Measurements from ENCODE around the gene NADK2. TPM values are rescaled to one million over a fixed set of nuclear protein-coding genes. Genes with fewer than 3 reads are reported as not detected.

The NADK2 gene
- total and polyA plus RNA-seq, 9 of the 15 experiments (the other 6 are each of a cell fraction or from before 2014, with no cell fraction given) = 10.6 to 41.0 (median 24.0) TPM

DNA sequence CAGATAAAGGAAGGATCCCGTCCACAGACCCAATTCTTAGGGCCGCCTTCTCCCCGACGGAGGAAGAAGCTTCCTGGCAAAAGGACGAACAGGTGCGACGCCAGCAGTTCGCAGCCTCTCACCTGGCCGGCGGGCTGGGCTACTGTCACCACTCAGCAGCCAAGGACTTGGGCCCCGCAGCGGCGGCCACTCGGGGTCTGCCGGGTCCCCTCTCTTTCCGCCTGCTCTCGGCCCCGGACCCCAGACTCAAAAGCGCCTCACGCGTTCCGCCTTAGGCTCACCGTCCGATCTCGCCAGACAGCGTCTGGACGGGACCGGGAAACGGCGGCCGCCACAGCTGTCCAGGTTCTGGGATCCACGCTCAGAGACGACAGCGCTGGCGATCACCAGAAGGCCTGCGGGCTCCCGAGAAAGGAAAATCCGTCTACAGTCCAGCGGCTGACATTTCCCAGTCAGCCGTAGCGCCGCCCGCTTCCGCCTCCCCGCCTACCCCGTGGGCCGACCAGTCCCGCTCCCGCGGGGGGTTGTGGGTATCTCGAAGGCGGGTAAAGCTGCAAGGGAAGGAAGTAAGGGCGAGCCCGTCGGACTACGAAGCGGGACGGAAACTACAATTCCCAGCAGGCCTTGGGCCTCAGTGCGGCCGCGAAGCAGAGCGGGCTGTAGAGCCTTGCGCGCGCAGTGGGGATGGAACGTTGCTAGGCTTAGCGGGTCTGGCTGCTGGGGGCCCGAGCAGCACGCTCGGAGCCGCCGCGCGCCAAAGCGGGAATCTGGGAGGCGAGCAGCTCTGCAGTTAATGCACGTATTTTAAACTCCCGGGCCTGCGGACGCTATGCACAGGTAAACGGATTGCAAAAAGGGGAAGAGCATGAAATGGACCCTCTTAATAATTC is 90.0 kb downstream of the NADK2 start, which contains the start of the genes LMBRD2 and SKP2 (continued):
- TF ChIP-seq GABPA (tag; conservative IDR thresholded peaks at IDR 0.05; ENCODE audit: low read depth) = peak; percentile 89
- no peak for TF ChIP-seq ZNF41 (CRISPR knock-in tag; conservative IDR thresholded peaks at IDR 0.05)
- no peak for TF ChIP-seq CHD4 (IDR thresholded peaks at IDR 0.05; ENCODE audit: insufficient read depth, insufficient replicate concordance, low read depth, low read length, poor library complexity, severe bottlenecking)
- TF ChIP-seq RB1 (IDR thresholded peaks at IDR 0.05; ENCODE audit: low read depth) = peak; percentile 87; the same call in 1 of the 2 replicates
- TF ChIP-seq TARDBP (IDR thresholded peaks at IDR 0.05) = no peak
- no peak for TF ChIP-seq ZFP30 (CRISPR knock-in tag; IDR thresholded peaks at IDR 0.05; ENCODE audit: borderline replicate concordance)
- TF ChIP-seq KDM2B (CRISPR knock-in tag; IDR thresholded peaks at IDR 0.05) = no peak
- TF ChIP-seq STAT5B (CRISPR knock-in tag; IDR thresholded peaks at IDR 0.05) = no peak
- TF ChIP-seq HNRNPLL (IDR thresholded peaks at IDR 0.05; ENCODE audit: low read depth, low read length, poor library complexity, severe bottlenecking) = peak; percentile 6
- TF ChIP-seq MAFK (IDR thresholded peaks at IDR 0.05; ENCODE audit: low read length) = peak; percentile 27; the same call in 1 of the 2 replicates
- no peak for TF ChIP-seq ZNF124 (CRISPR knock-in tag; IDR thresholded peaks at IDR 0.05)
- TF ChIP-seq DMBX1 (CRISPR knock-in tag; IDR thresholded peaks at IDR 0.05; ENCODE audit: borderline replicate concordance) = no peak
- TF ChIP-seq, protein P1, sequence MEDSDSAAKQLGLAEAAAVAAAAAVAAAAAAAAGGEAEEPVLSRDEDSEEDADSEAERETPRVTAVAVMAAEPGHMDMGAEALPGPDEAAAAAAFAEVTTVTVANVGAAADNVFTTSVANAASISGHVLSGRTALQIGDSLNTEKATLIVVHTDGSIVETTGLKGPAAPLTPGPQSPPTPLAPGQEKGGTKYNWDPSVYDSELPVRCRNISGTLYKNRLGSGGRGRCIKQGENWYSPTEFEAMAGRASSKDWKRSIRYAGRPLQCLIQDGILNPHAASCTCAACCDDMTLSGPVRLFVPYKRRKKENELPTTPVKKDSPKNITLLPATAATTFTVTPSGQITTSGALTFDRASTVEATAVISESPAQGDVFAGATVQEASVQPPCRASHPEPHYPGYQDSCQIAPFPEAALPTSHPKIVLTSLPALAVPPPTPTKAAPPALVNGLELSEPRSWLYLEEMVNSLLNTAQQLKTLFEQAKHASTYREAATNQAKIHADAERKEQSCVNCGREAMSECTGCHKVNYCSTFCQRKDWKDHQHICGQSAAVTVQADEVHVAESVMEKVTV (CRISPR knock-in tag; IDR thresholded peaks at IDR 0.05) = no peak
- no peak for TF ChIP-seq ETS2 (tag; IDR thresholded peaks at IDR 0.05; ENCODE audit: borderline replicate concordance, poor library complexity, severe bottlenecking)
- TF ChIP-seq, protein P2, sequence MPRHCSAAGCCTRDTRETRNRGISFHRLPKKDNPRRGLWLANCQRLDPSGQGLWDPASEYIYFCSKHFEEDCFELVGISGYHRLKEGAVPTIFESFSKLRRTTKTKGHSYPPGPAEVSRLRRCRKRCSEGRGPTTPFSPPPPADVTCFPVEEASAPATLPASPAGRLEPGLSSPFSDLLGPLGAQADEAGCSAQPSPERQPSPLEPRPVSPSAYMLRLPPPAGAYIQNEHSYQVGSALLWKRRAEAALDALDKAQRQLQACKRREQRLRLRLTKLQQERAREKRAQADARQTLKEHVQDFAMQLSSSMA (CRISPR knock-in tag; IDR thresholded peaks at IDR 0.05) = no peak
- TF ChIP-seq, protein P3, sequence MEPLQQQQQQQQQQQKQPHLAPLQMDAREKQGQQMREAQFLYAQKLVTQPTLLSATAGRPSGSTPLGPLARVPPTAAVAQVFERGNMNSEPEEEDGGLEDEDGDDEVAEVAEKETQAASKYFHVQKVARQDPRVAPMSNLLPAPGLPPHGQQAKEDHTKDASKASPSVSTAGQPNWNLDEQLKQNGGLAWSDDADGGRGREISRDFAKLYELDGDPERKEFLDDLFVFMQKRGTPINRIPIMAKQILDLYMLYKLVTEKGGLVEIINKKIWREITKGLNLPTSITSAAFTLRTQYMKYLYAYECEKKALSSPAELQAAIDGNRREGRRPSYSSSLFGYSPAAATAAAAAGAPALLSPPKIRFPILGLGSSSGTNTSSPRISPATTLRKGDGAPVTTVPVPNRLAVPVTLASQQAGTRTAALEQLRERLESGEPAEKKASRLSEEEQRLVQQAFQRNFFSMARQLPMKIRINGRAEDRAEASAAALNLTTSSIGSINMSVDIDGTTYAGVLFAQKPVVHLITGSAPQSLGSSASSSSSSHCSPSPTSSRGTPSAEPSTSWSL (CRISPR knock-in tag; IDR thresholded peaks at IDR 0.05; ENCODE audit: borderline replicate concordance) = no peak
- TF ChIP-seq NR3C1 (CRISPR knock-in tag; IDR thresholded peaks at IDR 0.05) = no peak
- TF ChIP-seq RAD21 (CRISPR knock-in tag; conservative IDR thresholded peaks at IDR 0.05 in 1 of 2, IDR thresholded peaks at IDR 0.05 in 1 of 2) = no peak
- TF ChIP-seq, protein P4, sequence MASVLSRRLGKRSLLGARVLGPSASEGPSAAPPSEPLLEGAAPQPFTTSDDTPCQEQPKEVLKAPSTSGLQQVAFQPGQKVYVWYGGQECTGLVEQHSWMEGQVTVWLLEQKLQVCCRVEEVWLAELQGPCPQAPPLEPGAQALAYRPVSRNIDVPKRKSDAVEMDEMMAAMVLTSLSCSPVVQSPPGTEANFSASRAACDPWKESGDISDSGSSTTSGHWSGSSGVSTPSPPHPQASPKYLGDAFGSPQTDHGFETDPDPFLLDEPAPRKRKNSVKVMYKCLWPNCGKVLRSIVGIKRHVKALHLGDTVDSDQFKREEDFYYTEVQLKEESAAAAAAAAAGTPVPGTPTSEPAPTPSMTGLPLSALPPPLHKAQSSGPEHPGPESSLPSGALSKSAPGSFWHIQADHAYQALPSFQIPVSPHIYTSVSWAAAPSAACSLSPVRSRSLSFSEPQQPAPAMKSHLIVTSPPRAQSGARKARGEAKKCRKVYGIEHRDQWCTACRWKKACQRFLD (CRISPR knock-in tag; IDR thresholded peaks at IDR 0.05) = peak; percentile 65
- no peak for TF ChIP-seq KDM1A (IDR thresholded peaks at IDR 0.05)

Data from K562 (cell line).